AG04450 (cell line): ENCODE measurements around the gene M1AP. TPM values are rescaled to one million over a fixed set of nuclear protein-coding genes. Genes with fewer than 3 reads are reported as not detected.

Experiments
- CTCF ChIA-PET: fragments of 300-600, 350-600 bp; formaldehyde crosslinking; extraction: SDS; loops from one replicate; lab custom pipeline; 2022; ENCODE audit warnings: antibody characterized with exemption, inconsistent platforms; lab: Charles Lee
- POLR2A ChIA-PET: fragments of 350-600 bp; formaldehyde crosslinking; extraction: SDS; loops from one replicate; lab custom pipeline; 2021; ENCODE audit warnings: antibody characterized with exemption, inconsistent platforms; lab: Yijun Ruan, JAX
- DNase-seq: peaks from one replicate; pipeline ENCODE4 v3.0.0-alpha.2; 2011; ENCODE audit warnings: low read depth, low spot score
- H3K27ac ChIP-seq: one replicate; pipeline ENCODE4 v1.5.1; 2012; ENCODE audit warnings: low read depth, low read length, control low read depth
- H3K27me3 ChIP-seq: one replicate; pipeline ENCODE4 v1.6.0; 2012; ENCODE audit warnings: low read length; ENCODE audit not compliant: control insufficient read depth, insufficient read depth
- H3K4me3 ChIP-seq: 2 replicates; pipeline ENCODE4 v1.5.1; 2011; ENCODE audit warnings: mild to moderate bottlenecking, low read depth, low read length, control low read depth
- H3K9me3 ChIP-seq: 2 replicates; pipeline ENCODE4 v1.5.1; 2012; ENCODE audit warnings: low read length; ENCODE audit not compliant: control insufficient read depth, insufficient read depth
- polyA plus RNA-seq: library from polyadenylated mRNA; depleted of rRNA; stranded (reverse); fragments of >200 nt; gene quantifications from 2 replicates; pipeline ENCODE4 v1.2.3, GENCODE V29; 2011
- TF ChIP-seq, protein P1 (sequence below): IDR thresholded peaks from 2 replicates; pipeline ENCODE4 v1.5.1; 2011; ENCODE audit warnings: low read depth, low read length, control low read depth, inconsistent platforms

The M1AP gene
- polyA plus RNA-seq, 1 experiment: 0.07 TPM

DNA sequence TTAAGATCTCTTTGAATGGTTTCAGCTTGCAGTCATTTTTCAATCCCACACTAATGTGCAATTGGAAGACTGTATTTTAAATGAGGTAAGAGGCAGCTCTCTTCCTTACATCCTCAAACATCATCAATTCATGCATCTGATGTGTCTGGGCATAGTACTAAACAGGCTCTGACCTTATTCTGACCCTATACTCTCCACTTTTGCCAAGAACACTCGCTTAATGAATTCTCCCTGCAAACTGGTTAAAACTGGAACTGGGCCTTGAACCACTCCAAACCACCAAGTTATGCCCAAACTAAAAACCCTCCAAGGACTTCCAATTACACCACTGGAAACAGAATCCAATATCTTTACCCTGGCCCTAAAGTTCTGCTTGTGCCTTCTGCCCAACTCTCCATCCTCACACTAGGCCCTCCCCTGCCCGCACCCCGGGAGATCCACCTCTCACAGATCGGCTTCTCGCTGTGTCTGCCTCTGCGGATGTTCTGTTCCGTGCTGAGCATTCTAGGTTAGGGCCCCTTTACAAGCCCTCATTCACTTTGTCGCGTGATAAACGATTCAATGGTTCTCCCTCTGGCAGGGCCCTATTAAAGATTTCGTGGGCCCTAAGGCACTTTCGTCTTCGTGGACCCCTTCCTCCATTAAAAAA lies 1.2 kb downstream of the M1AP start:
- CTCF ChIA-PET: interaction anchor here (0.5 kb wide), 1 partner anchor 104 kb away, joined by 4 read pairs; no protein-coding TSS in a partner anchor

DNA sequence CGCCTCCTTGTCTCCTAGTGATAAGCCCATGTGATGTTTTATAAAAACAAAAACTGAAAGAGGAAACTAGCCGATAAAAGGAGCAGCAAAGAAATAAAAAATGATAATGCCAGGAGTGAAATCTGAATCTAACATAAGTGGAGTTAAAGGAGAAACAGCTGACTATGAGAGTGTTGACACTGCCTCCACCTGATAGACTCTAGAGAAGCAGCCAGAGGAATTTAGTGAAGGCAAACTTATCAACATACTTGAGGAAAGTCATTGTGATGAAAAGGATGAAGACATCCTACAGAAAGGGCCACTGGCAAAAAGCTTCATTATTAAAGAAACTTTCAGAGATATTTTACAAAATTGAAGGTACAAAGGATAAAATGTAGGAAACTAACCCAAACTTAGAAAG lies 1.9 kb downstream of the M1AP start:
- no peak overlapping the region for H3K4me3 ChIP-seq
- H3K27ac ChIP-seq: no peak overlapping the region
- ChIA-PET POLR2A (no interaction called here), CTCF (interaction anchor here (0.5 kb wide), 2 partner anchors 105 to 330 kb away, joined by 4 to 6 read pairs; no protein-coding TSS in a partner anchor)
- H3K9me3 ChIP-seq: no peaks in the 10 kb centered on the region; the same call in 1 of the 2 replicates
- DNase-seq: no peak
- TF ChIP-seq, protein P1, sequence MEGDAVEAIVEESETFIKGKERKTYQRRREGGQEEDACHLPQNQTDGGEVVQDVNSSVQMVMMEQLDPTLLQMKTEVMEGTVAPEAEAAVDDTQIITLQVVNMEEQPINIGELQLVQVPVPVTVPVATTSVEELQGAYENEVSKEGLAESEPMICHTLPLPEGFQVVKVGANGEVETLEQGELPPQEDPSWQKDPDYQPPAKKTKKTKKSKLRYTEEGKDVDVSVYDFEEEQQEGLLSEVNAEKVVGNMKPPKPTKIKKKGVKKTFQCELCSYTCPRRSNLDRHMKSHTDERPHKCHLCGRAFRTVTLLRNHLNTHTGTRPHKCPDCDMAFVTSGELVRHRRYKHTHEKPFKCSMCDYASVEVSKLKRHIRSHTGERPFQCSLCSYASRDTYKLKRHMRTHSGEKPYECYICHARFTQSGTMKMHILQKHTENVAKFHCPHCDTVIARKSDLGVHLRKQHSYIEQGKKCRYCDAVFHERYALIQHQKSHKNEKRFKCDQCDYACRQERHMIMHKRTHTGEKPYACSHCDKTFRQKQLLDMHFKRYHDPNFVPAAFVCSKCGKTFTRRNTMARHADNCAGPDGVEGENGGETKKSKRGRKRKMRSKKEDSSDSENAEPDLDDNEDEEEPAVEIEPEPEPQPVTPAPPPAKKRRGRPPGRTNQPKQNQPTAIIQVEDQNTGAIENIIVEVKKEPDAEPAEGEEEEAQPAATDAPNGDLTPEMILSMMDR: no peak
- H3K27me3 ChIP-seq: peaks cover 16% of the 10 kb centered on the region

More for the DNA sequence above, 1.2 kb downstream of the M1AP start:
- POLR2A ChIA-PET: no interaction called here
- DNase-seq: no peak
- no peak overlapping the region for H3K4me3 ChIP-seq
- TF ChIP-seq, protein P1: no peak
- no peak overlapping the region for H3K27ac ChIP-seq
- H3K27me3 ChIP-seq: peaks cover 16% of the 10 kb centered on the region
- H3K9me3 ChIP-seq: no peaks in the 10 kb centered on the region; the same call in 1 of the 2 replicates

DNA sequence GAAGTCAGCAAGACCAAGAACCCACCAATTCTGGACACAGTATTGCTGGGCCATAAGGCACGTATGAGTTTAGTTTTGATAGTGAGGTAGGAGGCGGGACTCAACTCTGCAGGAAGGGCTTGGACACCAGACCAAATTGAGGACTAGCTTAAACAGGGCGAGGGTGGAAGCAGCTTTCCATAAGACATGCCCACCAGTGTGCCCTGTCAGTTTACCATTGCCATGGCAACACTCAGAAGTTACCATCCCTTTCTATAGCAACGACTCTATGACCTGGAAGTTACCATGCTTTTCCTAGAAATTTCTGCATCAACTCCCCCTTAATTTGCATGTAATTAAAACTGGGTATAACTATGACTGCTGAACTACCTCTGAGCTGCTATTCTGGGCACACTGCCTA lies 2.8 kb downstream of the M1AP start:
- no peak for DNase-seq
- H3K9me3 ChIP-seq: no peaks in the 10 kb centered on the region; the same call in 1 of the 2 replicates
- no peak overlapping the region for H3K4me3 ChIP-seq
- peaks cover 19% of the 10 kb centered on the region for H3K27me3 ChIP-seq
- CTCF ChIA-PET: interaction anchor here (0.5 kb wide), 1 partner anchor 171 kb away, joined by 3 read pairs; no protein-coding TSS in a partner anchor
- H3K27ac ChIP-seq: no peak overlapping the region
- TF ChIP-seq, protein P1: no peak
- POLR2A ChIA-PET: no interaction called here

DNA sequence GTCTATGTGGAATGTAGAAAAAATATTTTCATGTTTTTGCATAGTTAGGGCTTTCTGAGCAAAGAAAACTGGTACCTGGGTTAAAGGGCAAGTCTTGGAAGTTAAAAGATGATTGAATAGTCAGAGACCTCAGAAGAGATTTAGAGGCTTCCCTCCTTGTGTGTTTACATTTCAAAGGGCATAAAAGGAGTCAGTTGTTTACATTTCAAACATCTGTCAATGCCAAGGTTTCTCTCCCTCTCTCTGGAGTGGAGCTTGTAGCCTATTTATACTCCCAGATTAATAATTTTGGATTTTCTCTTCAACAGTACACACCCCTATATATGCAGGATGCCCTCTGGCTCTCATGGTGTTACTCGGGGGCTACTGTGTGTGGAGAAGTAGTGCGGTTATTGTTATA lies 8.6 kb downstream of the M1AP start:
- ChIA-PET POLR2A (interaction anchor here (0.7 kb wide), 1 partner anchor 53 kb away, joined by 6 read pairs; no protein-coding TSS in a partner anchor), CTCF (interaction anchor here (0.6 kb wide), 1 partner anchor 27 kb away, joined by 3 read pairs; no protein-coding TSS in a partner anchor)
- TF ChIP-seq, protein P1: no peak

DNA sequence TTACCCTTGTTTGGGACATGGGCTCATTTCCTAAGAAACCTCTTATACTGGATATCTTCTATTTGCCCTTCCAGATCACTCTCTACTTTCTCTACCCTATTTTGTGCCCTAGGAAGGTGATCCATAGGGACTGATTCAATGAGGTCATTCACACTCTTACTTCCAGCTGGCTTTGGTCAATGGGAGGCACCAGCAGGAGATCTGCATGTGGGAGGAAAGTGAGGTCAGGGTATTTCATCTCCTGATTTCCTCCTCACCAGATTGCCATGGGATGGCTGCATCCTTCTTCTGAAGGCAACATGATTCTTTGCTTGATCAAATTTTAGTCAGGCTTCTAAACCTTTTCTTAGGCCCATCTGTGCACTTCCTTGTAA lies 15.2 kb downstream of the M1AP start:
- H3K27ac ChIP-seq: no peak overlapping the region
- H3K27me3 ChIP-seq: peaks cover 5% of the 10 kb centered on the region
- DNase-seq: no peak
- H3K9me3 ChIP-seq: no peaks in the 10 kb centered on the region
- TF ChIP-seq, protein P1: no peak
- no peak overlapping the region for H3K4me3 ChIP-seq
- CTCF ChIA-PET: no interaction called here
- POLR2A ChIA-PET: no interaction called here

More for the DNA sequence above, 8.6 kb downstream of the M1AP start:
- Histone ChIP-seq H3K27ac (no peak overlapping the region), H3K4me3 (no peak overlapping the region), H3K27me3 (peaks cover 11% of the 10 kb centered on the region), H3K9me3 (no peaks in the 10 kb centered on the region)
- DNase-seq: no peak
